A549 (cell line): ENCODE measurements around the gene TTK.

Source experiments
- CBX8 ChIP-seq: fragments of 200-600 bp; sonication (generic); IDR thresholded peaks from 2 replicates; pipeline ENCODE4 v1.6.1; 2016
- CTCF ChIP-seq: fragments of >200 bp; sonication (Bioruptor Twin); formaldehyde crosslinking; IDR thresholded peaks from 3 replicates; pipeline ENCODE4 v1.5.1; 2016
- EHMT2 ChIP-seq: fragments of 200-600 bp; sonication (generic); IDR thresholded peaks from 2 replicates; pipeline ENCODE4 v1.6.1; 2016; ENCODE audit warnings: antibody characterized with exemption, low read depth, mild to moderate bottlenecking, moderate library complexity
- EP300 ChIP-seq, 2 experiments: fragments of >200 bp; sonication (Bioruptor Twin); formaldehyde crosslinking; IDR thresholded peaks; 2 replicates in 1 of 2; 3 replicates in 1 of 2; pipeline ENCODE4 v1.6.1; 2016 to 2017
- HMGXB4 ChIP-seq: fragments of 250-450 bp; sonication (Bioruptor Pico); IDR thresholded peaks from 2 replicates; pipeline ENCODE4 v1.5.0; 2021; ENCODE audit warnings: mild to moderate bottlenecking, moderate library complexity, borderline replicate concordance
- RFX5 ChIP-seq: fragments of 450-650 bp; IDR thresholded peaks from 2 replicates; pipeline ENCODE4 v1.7.1; 2014; ENCODE audit warnings: antibody characterized with exemption, mild to moderate bottlenecking, moderate library complexity
- SREBF2 ChIP-seq: fragments of 450-650 bp; IDR thresholded peaks from 2 replicates; pipeline ENCODE4 v1.6.1; 2014; ENCODE audit warnings: mild to moderate bottlenecking, moderate library complexity
- TF ChIP-seq, protein P1 (sequence below): fragments of 150-350 bp; IDR thresholded peaks from 2 replicates; pipeline ENCODE4 v1.6.1; 2014; ENCODE audit warnings: low read depth, mild to moderate bottlenecking, low read length
- TF ChIP-seq, protein P2 (sequence below): fragments of 200-600 bp; sonication (generic); IDR thresholded peaks from 2 replicates; pipeline ENCODE4 v1.6.1; 2016; ENCODE audit warnings: antibody characterized with exemption, mild to moderate bottlenecking, moderate library complexity

DNA sequence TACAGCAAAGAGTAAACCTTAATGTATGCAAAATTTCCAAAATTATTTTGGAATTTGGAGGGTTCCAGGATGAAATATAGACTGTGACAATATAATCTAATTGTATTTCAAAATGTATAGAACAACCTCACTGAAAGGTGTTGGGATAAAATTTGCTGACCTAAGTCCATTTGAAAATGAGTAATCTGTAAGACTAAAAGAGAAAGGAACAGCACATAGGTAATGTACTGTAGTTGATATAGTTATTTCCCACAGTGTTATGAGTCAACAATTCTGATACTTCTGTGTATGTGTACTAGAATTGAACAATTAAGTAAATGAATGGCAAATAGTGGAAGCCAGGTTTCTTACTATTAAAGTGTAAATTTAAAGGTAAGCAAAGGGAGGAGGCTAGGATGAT, 33.3 kb upstream of the TTK start:
- TF ChIP-seq CTCF, result no peak
- TF ChIP-seq, protein P1, sequence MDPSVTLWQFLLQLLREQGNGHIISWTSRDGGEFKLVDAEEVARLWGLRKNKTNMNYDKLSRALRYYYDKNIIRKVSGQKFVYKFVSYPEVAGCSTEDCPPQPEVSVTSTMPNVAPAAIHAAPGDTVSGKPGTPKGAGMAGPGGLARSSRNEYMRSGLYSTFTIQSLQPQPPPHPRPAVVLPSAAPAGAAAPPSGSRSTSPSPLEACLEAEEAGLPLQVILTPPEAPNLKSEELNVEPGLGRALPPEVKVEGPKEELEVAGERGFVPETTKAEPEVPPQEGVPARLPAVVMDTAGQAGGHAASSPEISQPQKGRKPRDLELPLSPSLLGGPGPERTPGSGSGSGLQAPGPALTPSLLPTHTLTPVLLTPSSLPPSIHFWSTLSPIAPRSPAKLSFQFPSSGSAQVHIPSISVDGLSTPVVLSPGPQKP, result no peak
- TF ChIP-seq EHMT2, result no peak
- TF ChIP-seq CBX8, result no peak
- no peak for TF ChIP-seq SREBF2
- TF ChIP-seq, protein P2, sequence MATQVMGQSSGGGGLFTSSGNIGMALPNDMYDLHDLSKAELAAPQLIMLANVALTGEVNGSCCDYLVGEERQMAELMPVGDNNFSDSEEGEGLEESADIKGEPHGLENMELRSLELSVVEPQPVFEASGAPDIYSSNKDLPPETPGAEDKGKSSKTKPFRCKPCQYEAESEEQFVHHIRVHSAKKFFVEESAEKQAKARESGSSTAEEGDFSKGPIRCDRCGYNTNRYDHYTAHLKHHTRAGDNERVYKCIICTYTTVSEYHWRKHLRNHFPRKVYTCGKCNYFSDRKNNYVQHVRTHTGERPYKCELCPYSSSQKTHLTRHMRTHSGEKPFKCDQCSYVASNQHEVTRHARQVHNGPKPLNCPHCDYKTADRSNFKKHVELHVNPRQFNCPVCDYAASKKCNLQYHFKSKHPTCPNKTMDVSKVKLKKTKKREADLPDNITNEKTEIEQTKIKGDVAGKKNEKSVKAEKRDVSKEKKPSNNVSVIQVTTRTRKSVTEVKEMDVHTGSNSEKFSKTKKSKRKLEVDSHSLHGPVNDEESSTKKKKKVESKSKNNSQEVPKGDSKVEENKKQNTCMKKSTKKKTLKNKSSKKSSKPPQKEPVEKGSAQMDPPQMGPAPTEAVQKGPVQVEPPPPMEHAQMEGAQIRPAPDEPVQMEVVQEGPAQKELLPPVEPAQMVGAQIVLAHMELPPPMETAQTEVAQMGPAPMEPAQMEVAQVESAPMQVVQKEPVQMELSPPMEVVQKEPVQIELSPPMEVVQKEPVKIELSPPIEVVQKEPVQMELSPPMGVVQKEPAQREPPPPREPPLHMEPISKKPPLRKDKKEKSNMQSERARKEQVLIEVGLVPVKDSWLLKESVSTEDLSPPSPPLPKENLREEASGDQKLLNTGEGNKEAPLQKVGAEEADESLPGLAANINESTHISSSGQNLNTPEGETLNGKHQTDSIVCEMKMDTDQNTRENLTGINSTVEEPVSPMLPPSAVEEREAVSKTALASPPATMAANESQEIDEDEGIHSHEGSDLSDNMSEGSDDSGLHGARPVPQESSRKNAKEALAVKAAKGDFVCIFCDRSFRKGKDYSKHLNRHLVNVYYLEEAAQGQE, result no peak
- no peak for TF ChIP-seq EP300 (IDR thresholded peaks at IDR 0.05)
- no peak for TF ChIP-seq RFX5
- TF ChIP-seq HMGXB4 (CRISPR knock-in tag), result no peak
